GM12891 (cell line): Measurements from ENCODE around the gene TIFAB.

Experiments used
- PAX5 ChIP-seq: IDR thresholded peaks from 2 replicates; pipeline ENCODE4 v1.6.1; 2011; ENCODE audit warnings: low read length, moderate library complexity, mild to moderate bottlenecking; ENCODE audit not compliant: insufficient read depth, severe bottlenecking
- POLR2A ChIP-seq: IDR thresholded peaks from 2 replicates; pipeline ENCODE4 v1.6.1; 2011; ENCODE audit warnings: low read depth, low read length, control low read depth
- POLR2AphosphoS5 ChIP-seq: IDR thresholded peaks from 2 replicates; pipeline ENCODE4 v1.6.1; 2011; ENCODE audit warnings: low read depth, low read length, control low read depth
- TAF1 ChIP-seq: IDR thresholded peaks from 2 replicates; pipeline ENCODE4 v1.6.1; 2011; ENCODE audit warnings: low read depth, low read length, control low read depth

- TF ChIP-seq POLR2AphosphoS5 (no peak), TAF1 (no peak), POLR2A (no peak), PAX5 (no peak)
Observed at GRCh38 chr5:135489466-135490244, 37.5 kb upstream of the TIFAB start.
